ENCODE results near the gene MOGAT1. TPM values are rescaled to one million over a fixed set of nuclear protein-coding genes. Genes with fewer than 3 reads are reported as not detected.
A peak's percentile ranks its signal among the peaks of the same experiment; 100 is the strongest.
"Not testable (repeated sequence)": the region's sequence is repeated elsewhere in the genome, so short reads cannot be mapped to it uniquely, and the experiment has no call there.

MOGAT1 gene
- total RNA-seq, 1 experiment from 2014 or later = not detected

- Histone ChIP-seq H3K79me2 (ENCODE audit: low read length) (no peaks in the 10 kb centered on the region), H3K9ac (ENCODE audit: low read length) (no peak overlapping the region), H3K27ac (ENCODE audit: low read length) (no peak overlapping the region), H3K27me3 (ENCODE audit: low read length) (no peaks in the 10 kb centered on the region), H3K9me2 (replicated peaks; ENCODE audit: insufficient read depth, low read length) (no peaks in the 10 kb centered on the region), H4K20me1 (ENCODE audit: insufficient read depth, low read depth, low read length) (no peaks in the 10 kb centered on the region), H3K4me1 (ENCODE audit: low read length) (peaks cover 22% of the 10 kb centered on the region), H3K9me3 (ENCODE audit: low read length) (no peaks in the 10 kb centered on the region), H3K4me3 (ENCODE audit: low read length) (no peak overlapping the region), H3K36me3 (ENCODE audit: insufficient read depth, low read length) (no peaks in the 10 kb centered on the region), H2AFZ (ENCODE audit: low read length) (no peak overlapping the region), H3K4me2 (ENCODE audit: low read depth, low read length, poor library complexity, severe bottlenecking) (no peak overlapping the region)
- peak; percentile 87 for DNase-seq
These were observed 36.8 kb downstream of the MOGAT1 start for GRCh38 chr2:222708274-222708710.

GRCh38 chr2:222709191-222709891, 37.9 kb downstream of the MOGAT1 start:
- H3K4me1 ChIP-seq (ENCODE audit: low read length) = peaks cover 22% of the 10 kb centered on the region
- no peak overlapping the region for H2AFZ ChIP-seq (ENCODE audit: low read length)
- no peaks in the 10 kb centered on the region; the same call in 1 of the 2 replicates for H3K27me3 ChIP-seq (ENCODE audit: low read length)
- H3K9me2 ChIP-seq (replicated peaks; ENCODE audit: insufficient read depth, low read length) = no peaks in the 10 kb centered on the region
- H3K27ac ChIP-seq (ENCODE audit: low read length) = no peak overlapping the region
- no peaks in the 10 kb centered on the region for H3K36me3 ChIP-seq (ENCODE audit: insufficient read depth, low read length)
- H3K9me3 ChIP-seq (ENCODE audit: low read length) = no peaks in the 10 kb centered on the region
- no peak overlapping the region for H3K9ac ChIP-seq (ENCODE audit: low read length)
- H4K20me1 ChIP-seq (ENCODE audit: insufficient read depth, low read depth, low read length) = no peaks in the 10 kb centered on the region
- DNase-seq = no peak
- no peaks in the 10 kb centered on the region for H3K79me2 ChIP-seq (ENCODE audit: low read length)
- peak overlapping the region; percentile 22 for H3K4me2 ChIP-seq (ENCODE audit: low read depth, low read length, poor library complexity, severe bottlenecking)
- no peak overlapping the region for H3K4me3 ChIP-seq (ENCODE audit: low read length)

GRCh38 chr2:222710736-222711135, 39.3 kb downstream of the MOGAT1 start:
- H3K9ac ChIP-seq (ENCODE audit: low read length) = no peak overlapping the region
- H3K9me2 ChIP-seq (replicated peaks; ENCODE audit: insufficient read depth, low read length) = no peaks in the 10 kb centered on the region
- H3K4me3 ChIP-seq (ENCODE audit: low read length) = no peak overlapping the region
- H3K9me3 ChIP-seq (ENCODE audit: low read length) = no peaks in the 10 kb centered on the region
- H2AFZ ChIP-seq (ENCODE audit: low read length) = no peak overlapping the region
- no peaks in the 10 kb centered on the region for H3K79me2 ChIP-seq (ENCODE audit: low read length)
- no peaks in the 10 kb centered on the region; the same call in 1 of the 2 replicates for H3K27me3 ChIP-seq (ENCODE audit: low read length)
- no peaks in the 10 kb centered on the region for H3K36me3 ChIP-seq (ENCODE audit: insufficient read depth, low read length)
- no peak overlapping the region for H3K4me2 ChIP-seq (ENCODE audit: low read depth, low read length, poor library complexity, severe bottlenecking)
- no peak overlapping the region for H3K27ac ChIP-seq (ENCODE audit: low read length)
- DNase-seq = no peak
- H3K4me1 ChIP-seq (ENCODE audit: low read length) = peaks cover 25% of the 10 kb centered on the region
- H4K20me1 ChIP-seq (ENCODE audit: insufficient read depth, low read depth, low read length) = no peaks in the 10 kb centered on the region

- no peaks in the 10 kb centered on the region for H3K9me3 ChIP-seq (ENCODE audit: low read length)
- no peak overlapping the region for H2AFZ ChIP-seq (ENCODE audit: low read length)
- H3K4me2 ChIP-seq (ENCODE audit: low read depth, low read length, poor library complexity, severe bottlenecking) = no peak overlapping the region
- no peak overlapping the region for H3K4me3 ChIP-seq (ENCODE audit: low read length)
- H3K79me2 ChIP-seq (ENCODE audit: low read length) = no peaks in the 10 kb centered on the region
- H3K9ac ChIP-seq (ENCODE audit: low read length) = no peak overlapping the region
- no peaks in the 10 kb centered on the region for H3K36me3 ChIP-seq (ENCODE audit: insufficient read depth, low read length)
- H3K9me2 ChIP-seq (replicated peaks; ENCODE audit: insufficient read depth, low read length) = no peaks in the 10 kb centered on the region
- no peak overlapping the region for H3K27ac ChIP-seq (ENCODE audit: low read length)
- DNase-seq = no peak
- peaks cover 25% of the 10 kb centered on the region for H3K4me1 ChIP-seq (ENCODE audit: low read length)
- H3K27me3 ChIP-seq (ENCODE audit: low read length) = no peaks in the 10 kb centered on the region; the same call in 1 of the 2 replicates
- H4K20me1 ChIP-seq (ENCODE audit: insufficient read depth, low read depth, low read length) = no peaks in the 10 kb centered on the region
These were observed 40.0 kb downstream of the MOGAT1 start for GRCh38 chr2:222711315-222711940.

- no peak overlapping the region for H2AFZ ChIP-seq (ENCODE audit: low read length)
These were observed 41.5 kb downstream of the MOGAT1 start for GRCh38 chr2:222713002-222713401.

GRCh38 chr2:222714361-222715241, 43.1 kb downstream of the MOGAT1 start:
- Histone ChIP-seq H3K27ac (ENCODE audit: low read length) (no peak overlapping the region), H3K4me3 (ENCODE audit: low read length) (no peak overlapping the region), H3K9ac (ENCODE audit: low read length) (no peak overlapping the region), H2AFZ (ENCODE audit: low read length) (no peak overlapping the region), H4K20me1 (ENCODE audit: insufficient read depth, low read depth, low read length) (no peaks in the 10 kb centered on the region), H3K4me1 (ENCODE audit: low read length) (peaks cover 7% of the 10 kb centered on the region), H3K27me3 (ENCODE audit: low read length) (no peaks in the 10 kb centered on the region; the same call in 1 of the 2 replicates), H3K9me2 (replicated peaks; ENCODE audit: insufficient read depth, low read length) (no peaks in the 10 kb centered on the region), H3K4me2 (ENCODE audit: low read depth, low read length, poor library complexity, severe bottlenecking) (no peak overlapping the region), H3K79me2 (ENCODE audit: low read length) (no peaks in the 10 kb centered on the region), H3K36me3 (ENCODE audit: insufficient read depth, low read length) (no peaks in the 10 kb centered on the region), H3K9me3 (ENCODE audit: low read length) (no peaks in the 10 kb centered on the region)
- DNase-seq = no peak

More at GRCh38 chr2:222713002-222713401, 41.5 kb downstream of the MOGAT1 start:
- H3K27me3 ChIP-seq (ENCODE audit: low read length) = no peaks in the 10 kb centered on the region; the same call in 1 of the 2 replicates
- H3K4me2 ChIP-seq (ENCODE audit: low read depth, low read length, poor library complexity, severe bottlenecking) = no peak overlapping the region
- H4K20me1 ChIP-seq (ENCODE audit: insufficient read depth, low read depth, low read length) = no peaks in the 10 kb centered on the region
- H3K4me1 ChIP-seq (ENCODE audit: low read length) = peaks cover 11% of the 10 kb centered on the region
- no peaks in the 10 kb centered on the region for H3K9me3 ChIP-seq (ENCODE audit: low read length)
- no peak overlapping the region for H3K4me3 ChIP-seq (ENCODE audit: low read length)
- no peak for DNase-seq
- H3K9me2 ChIP-seq (replicated peaks; ENCODE audit: insufficient read depth, low read length) = no peaks in the 10 kb centered on the region
- no peak overlapping the region for H3K9ac ChIP-seq (ENCODE audit: low read length)
- H3K36me3 ChIP-seq (ENCODE audit: insufficient read depth, low read length) = no peaks in the 10 kb centered on the region
- H3K27ac ChIP-seq (ENCODE audit: low read length) = no peak overlapping the region
- H3K79me2 ChIP-seq (ENCODE audit: low read length) = no peaks in the 10 kb centered on the region

GRCh38 chr2:222715742-222716141, 44.3 kb downstream of the MOGAT1 start:
- H3K9me2 ChIP-seq (replicated peaks; ENCODE audit: insufficient read depth, low read length) = no peaks in the 10 kb centered on the region
- H2AFZ ChIP-seq (ENCODE audit: low read length) = no peak overlapping the region
- no peak for DNase-seq
- H3K36me3 ChIP-seq (ENCODE audit: insufficient read depth, low read length) = no peaks in the 10 kb centered on the region
- no peak overlapping the region for H3K27ac ChIP-seq (ENCODE audit: low read length)
- no peaks in the 10 kb centered on the region for H3K9me3 ChIP-seq (ENCODE audit: low read length)
- H3K4me2 ChIP-seq (ENCODE audit: low read depth, low read length, poor library complexity, severe bottlenecking) = peak overlapping the region; percentile 35
- H3K27me3 ChIP-seq (ENCODE audit: low read length) = no peaks in the 10 kb centered on the region; the same call in 1 of the 2 replicates
- no peaks in the 10 kb centered on the region for H3K79me2 ChIP-seq (ENCODE audit: low read length)
- no peaks in the 10 kb centered on the region for H4K20me1 ChIP-seq (ENCODE audit: insufficient read depth, low read depth, low read length)
- peaks cover 7% of the 10 kb centered on the region for H3K4me1 ChIP-seq (ENCODE audit: low read length)
- no peak overlapping the region for H3K4me3 ChIP-seq (ENCODE audit: low read length)
- H3K9ac ChIP-seq (ENCODE audit: low read length) = no peak overlapping the region

- H3K4me1 ChIP-seq (ENCODE audit: low read length); H2AFZ ChIP-seq (ENCODE audit: low read length); H3K9ac ChIP-seq (ENCODE audit: low read length); DNase-seq; H3K4me3 ChIP-seq (ENCODE audit: low read length); H3K9me2 ChIP-seq (replicated peaks; ENCODE audit: insufficient read depth, low read length); H3K79me2 ChIP-seq (ENCODE audit: low read length); H4K20me1 ChIP-seq (ENCODE audit: insufficient read depth, low read depth, low read length); H3K4me2 ChIP-seq (ENCODE audit: low read depth, low read length, poor library complexity, severe bottlenecking); H3K27me3 ChIP-seq (ENCODE audit: low read length); H3K9me3 ChIP-seq (ENCODE audit: low read length); H3K36me3 ChIP-seq (ENCODE audit: insufficient read depth, low read length); H3K27ac ChIP-seq (ENCODE audit: low read length): not testable (repeated sequence)
These were observed 48.3 kb downstream of the MOGAT1 start for GRCh38 chr2:222719787-222720186.

Measured in Karpas-422 (cell line).